ENCODE data around the gene STPG4.

- no peak for TF ChIP-seq CTCF (IDR thresholded peaks at IDR 0.05)
- TF ChIP-seq POLR2A (IDR thresholded peaks at IDR 0.05) = no peak
These were observed 111.2 kb downstream of the STPG4 start for GRCh38 chr2:47043891-47044239.
